Endothelial cell of umbilical vein (primary cell): ENCODE measurements around the gene ZDHHC7. TPM values are rescaled to one million over a fixed set of nuclear protein-coding genes. Genes with fewer than 3 reads are reported as not detected.

Experiments used
- BruUV-seq: library from RNA; stranded (reverse); fragments of 400-500 nt; replicated peaks from 2 replicates; lab custom pipeline; 2021; lab: Mats Ljungman, UMichigan
- CTCF ChIA-PET: fragments of 300-600, 350-600 bp; sonication (Branson Sonifier 250); formaldehyde crosslinking; loops from one replicate; lab custom pipeline; 2021; ENCODE audit warnings: antibody characterized with exemption, inconsistent platforms; lab: Charles Lee
- POLR2A ChIA-PET: fragments of 300-600, 350-600 bp; sonication (Branson Sonifier 250); formaldehyde crosslinking; loops from one replicate; lab custom pipeline; 2021; ENCODE audit warnings: antibody characterized with exemption, inconsistent platforms; lab: Charles Lee
- DNase-seq: peaks from one replicate; pipeline ENCODE4 v3.0.0-alpha.2; 2011; ENCODE audit warnings: low read depth, low spot score
- FAIRE-seq: peaks from 2 replicates; lab custom pipeline; 2011; peaks lifted over from hg19 to GRCh38; lab: Jason Lieb, UNC
- H2AFZ ChIP-seq: 2 replicates; pipeline ENCODE4 v1.6.0; 2012; ENCODE audit warnings: low read depth, low read length, control low read depth, inconsistent platforms
- H3K27ac ChIP-seq: 2 replicates; pipeline ENCODE4 v1.5.1; 2011; ENCODE audit warnings: low read depth, mild to moderate bottlenecking, control low read depth, low read length, moderate library complexity; ENCODE audit not compliant: insufficient read depth
- H3K27me3 ChIP-seq, 2 experiments: 2 replicates each; pipeline versions ENCODE4 v1.6.0 to v1.6.1; 2011; ENCODE audit warnings: low read length in 2 of 2, mixed read lengths in 1 of 2; ENCODE audit not compliant: control insufficient read depth in 2 of 2, insufficient read depth in 2 of 2
- H3K36me3 ChIP-seq, 2 experiments: 2 replicates in 1 of 2; 3 replicates in 1 of 2; pipeline ENCODE4 v1.5.1; 2011; ENCODE audit warnings: low read length in 2 of 2, mild to moderate bottlenecking in 1 of 2, moderate library complexity in 1 of 2; ENCODE audit not compliant: control insufficient read depth in 2 of 2, insufficient read depth in 2 of 2; ENCODE audit errors: extremely low read depth in 1 of 2
- H3K4me1 ChIP-seq: 3 replicates; pipeline ENCODE4 v1.5.1; 2011; ENCODE audit warnings: mild to moderate bottlenecking, low read length; ENCODE audit not compliant: control insufficient read depth, insufficient read depth; ENCODE audit errors: extremely low read depth
- H3K4me2 ChIP-seq: 2 replicates; pipeline ENCODE4 v1.6.1; 2011; ENCODE audit warnings: low read length, control low read depth, mixed read lengths; ENCODE audit not compliant: insufficient read depth
- H3K4me3 ChIP-seq, 3 experiments: fragments of 200-600 bp in 1 of 3; sonication (generic), shearing (Covaris generic) in 1 of 3; replicated peaks in 1 of 3; 2 replicates each; pipeline ENCODE4 v1.5.1; 2011 to 2016; ENCODE audit warnings: control low read depth in 3 of 3, low read length in 3 of 3, mild to moderate bottlenecking in 2 of 3, inconsistent platforms in 1 of 3, low read depth in 1 of 3, moderate library complexity in 1 of 3; ENCODE audit not compliant: insufficient read depth in 1 of 3
- H3K79me2 ChIP-seq: 2 replicates; pipeline ENCODE4 v1.6.0; 2012; ENCODE audit warnings: low read length, inconsistent platforms; ENCODE audit not compliant: control insufficient read depth, insufficient read depth
- H3K9ac ChIP-seq: replicated peaks from 2 replicates; pipeline ENCODE3; 2011; ENCODE audit warnings: low read length, control low read depth; ENCODE audit not compliant: insufficient read depth; ENCODE audit errors: extremely low read depth
- H3K9me1 ChIP-seq: replicated peaks from 3 replicates; pipeline ENCODE4 v1.6.0; 2011; ENCODE audit warnings: mild to moderate bottlenecking, low read length; ENCODE audit not compliant: control insufficient read depth, insufficient read depth; ENCODE audit errors: extremely low read depth
- H3K9me3 ChIP-seq: replicated peaks from 2 replicates; pipeline ENCODE4 v1.5.1; 2012; ENCODE audit warnings: low read length, inconsistent platforms; ENCODE audit not compliant: control insufficient read depth, insufficient read depth
- H4K20me1 ChIP-seq: replicated peaks from 2 replicates; pipeline ENCODE3; 2011; ENCODE audit warnings: mild to moderate bottlenecking, low read length; ENCODE audit not compliant: control insufficient read depth, insufficient read depth; ENCODE audit errors: extremely low read depth
- EZH2 ChIP-seq: IDR thresholded peaks from 2 replicates; pipeline ENCODE4 v1.6.1; 2012; ENCODE audit warnings: borderline replicate concordance, low read depth, mild to moderate bottlenecking, moderate library complexity, low read length, inconsistent platforms; ENCODE audit not compliant: severe bottlenecking
- FOS ChIP-seq: IDR thresholded peaks from 2 replicates; pipeline ENCODE4 v1.6.1; 2011; ENCODE audit warnings: mild to moderate bottlenecking, low read length, moderate library complexity, borderline replicate concordance; ENCODE audit not compliant: insufficient read depth
- GATA2 ChIP-seq: IDR thresholded peaks from 2 replicates; pipeline ENCODE4 v1.7.0; 2011; ENCODE audit warnings: low read depth, mild to moderate bottlenecking, moderate library complexity, mixed read lengths, low read length; ENCODE audit not compliant: insufficient read length, insufficient read depth
- JUN ChIP-seq: IDR thresholded peaks from 2 replicates; pipeline ENCODE4 v1.6.1; 2011; ENCODE audit warnings: borderline replicate concordance, low read depth; ENCODE audit not compliant: insufficient read length, insufficient read depth
- MYC ChIP-seq: IDR thresholded peaks from one replicate; pipeline ENCODE4 v1.6.1; 2011; ENCODE audit warnings: mild to moderate bottlenecking, low read depth, low read length
- POLR2A ChIP-seq: IDR thresholded peaks from 2 replicates; pipeline ENCODE4 v1.6.1; 2012; ENCODE audit warnings: low read depth, mild to moderate bottlenecking, control low read depth, low read length
- POLR2AphosphoS5 ChIP-seq: IDR thresholded peaks from 2 replicates; pipeline ENCODE4 v1.6.1; 2012; ENCODE audit warnings: low read depth, mild to moderate bottlenecking, control low read depth, low read length, moderate library complexity; ENCODE audit not compliant: insufficient read depth
- dilution Hi-C: fragments of 300-500 bp; cut with MboI; formaldehyde crosslinking; loops from one replicate; pipeline ENCODE4 v1.15.0; 2019; ENCODE audit warnings: low sequenced_read_pairs; ENCODE audit not compliant: extremely low pct_ligation_motif_present
- intact Hi-C: fragments of 100-400 bp; cut with micrococcal nuclease; formaldehyde crosslinking; loops from one replicate; pipeline ENCODE4 v1.10.0; 2022
- polyA plus RNA-seq, 4 experiments: library from polyadenylated mRNA; depleted of rRNA in 3 of 4; stranded (reverse) in 3 of 4; unstranded in 1 of 4; fragments of >200 nt; gene quantifications; 2 replicates each; pipeline versions ENCODE4 v1.2.1 to v1.2.3, GENCODE V29; 2011 to 2012; ENCODE audit warnings: missing spikeins in 1 of 4
- total RNA-seq: library from RNA; stranded (reverse); gene quantifications from 2 replicates; pipeline ENCODE4 v1.2.3, GENCODE V29; 2021
- TF ChIP-seq, protein P1 (sequence below): IDR thresholded peaks from 2 replicates; pipeline ENCODE4 v1.6.1; 2011; ENCODE audit not compliant: insufficient read depth, insufficient read length
- TF ChIP-seq, protein P2 (sequence below), 2 donors: IDR thresholded peaks; 1 replicate in 1 of 2; 2 replicates in 1 of 2; pipeline ENCODE4 v1.5.1; 2011; ENCODE audit warnings: low read length in 2 of 2, mild to moderate bottlenecking in 2 of 2, moderate library complexity in 2 of 2, control low read depth in 1 of 2, inconsistent platforms in 1 of 2, low read depth in 1 of 2; ENCODE audit not compliant: insufficient read depth in 1 of 2; ENCODE audit errors: extremely low read depth in 1 of 2

Gene ZDHHC7
- total and polyA plus RNA-seq, 2 donors (not counting 3 experiments of a cell fraction or from before 2014, with no cell fraction given) = 44.1 to 46.2 TPM

DNA sequence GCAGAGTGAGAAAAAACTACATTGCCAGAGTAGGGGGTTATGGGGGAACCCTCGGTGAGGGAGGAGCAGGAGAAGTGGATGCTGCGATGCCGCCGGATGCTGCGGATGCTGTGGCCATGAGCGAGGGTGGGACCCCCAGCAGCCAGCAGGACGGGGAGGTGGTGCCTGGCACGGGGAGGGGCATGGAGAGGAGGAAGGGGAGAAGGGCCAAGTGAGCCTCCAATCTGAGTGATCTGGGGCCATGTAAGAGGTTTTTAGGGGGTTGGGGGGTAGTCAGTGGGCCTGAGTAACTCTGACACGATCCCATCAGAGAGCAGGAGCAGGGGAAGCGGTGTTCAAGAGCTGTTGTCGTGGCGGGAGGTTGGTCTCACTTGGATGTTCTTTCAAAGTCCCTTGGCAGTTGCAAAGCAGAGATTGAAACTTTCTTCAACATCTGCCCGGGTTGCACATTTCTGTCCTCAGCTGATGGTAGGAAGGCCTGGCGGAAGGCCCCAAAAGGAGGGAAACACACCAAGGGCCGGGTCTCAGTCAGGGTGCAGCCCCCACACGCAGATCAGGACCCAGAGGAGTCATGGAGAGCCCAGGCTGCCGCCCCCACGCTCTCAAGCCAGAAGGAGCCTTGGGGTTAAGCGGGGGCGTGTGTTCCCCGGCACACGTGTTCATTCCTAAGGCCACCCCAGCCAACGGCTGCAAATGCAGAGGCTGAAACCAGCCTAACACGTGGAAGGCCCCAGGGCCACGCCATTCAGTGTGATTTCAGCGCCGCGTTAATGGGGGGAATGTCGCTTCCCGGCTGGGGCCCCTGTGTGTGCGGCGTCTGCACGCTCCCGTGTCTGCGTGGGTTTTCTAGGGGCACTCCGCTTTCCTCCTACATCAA, 81.7 kb downstream of the ZDHHC7 start:
- H3K9me3 ChIP-seq = no peaks in the 10 kb centered on the region
- no TSS peak for BruUV-seq
- dilution Hi-C loops = no loop called here
- no peak overlapping the region for H2AFZ ChIP-seq
- FAIRE-seq (no peak), DNase-seq (no peak)
- no peaks in the 10 kb centered on the region for H3K9me1 ChIP-seq
- no peaks in the 10 kb centered on the region for H3K27me3 ChIP-seq
- no peaks in the 10 kb centered on the region for H4K20me1 ChIP-seq
- ChIA-PET POLR2A (no interaction called here), CTCF (interaction anchor here (1.4 to 5.8 kb wide), 3 partner anchors 23 to 44 kb away, joined by 3 to 73 read pairs (median 57); no protein-coding TSS in a partner anchor)
- H3K4me3 ChIP-seq = no peak overlapping the region
- intact Hi-C loops = loop anchor here (5.0 kb wide), 1 partner anchor 772 kb away; no protein-coding TSS in a partner anchor
- no peak overlapping the region for H3K27ac ChIP-seq
- no peak overlapping the region for H3K9ac ChIP-seq
- H3K4me2 ChIP-seq = no peak overlapping the region
- no peaks in the 10 kb centered on the region for H3K36me3 ChIP-seq
- no peaks in the 10 kb centered on the region for H3K79me2 ChIP-seq
- no peaks in the 10 kb centered on the region for H3K4me1 ChIP-seq
- TF ChIP-seq FOS (no peak), JUN (no peak)

DNA sequence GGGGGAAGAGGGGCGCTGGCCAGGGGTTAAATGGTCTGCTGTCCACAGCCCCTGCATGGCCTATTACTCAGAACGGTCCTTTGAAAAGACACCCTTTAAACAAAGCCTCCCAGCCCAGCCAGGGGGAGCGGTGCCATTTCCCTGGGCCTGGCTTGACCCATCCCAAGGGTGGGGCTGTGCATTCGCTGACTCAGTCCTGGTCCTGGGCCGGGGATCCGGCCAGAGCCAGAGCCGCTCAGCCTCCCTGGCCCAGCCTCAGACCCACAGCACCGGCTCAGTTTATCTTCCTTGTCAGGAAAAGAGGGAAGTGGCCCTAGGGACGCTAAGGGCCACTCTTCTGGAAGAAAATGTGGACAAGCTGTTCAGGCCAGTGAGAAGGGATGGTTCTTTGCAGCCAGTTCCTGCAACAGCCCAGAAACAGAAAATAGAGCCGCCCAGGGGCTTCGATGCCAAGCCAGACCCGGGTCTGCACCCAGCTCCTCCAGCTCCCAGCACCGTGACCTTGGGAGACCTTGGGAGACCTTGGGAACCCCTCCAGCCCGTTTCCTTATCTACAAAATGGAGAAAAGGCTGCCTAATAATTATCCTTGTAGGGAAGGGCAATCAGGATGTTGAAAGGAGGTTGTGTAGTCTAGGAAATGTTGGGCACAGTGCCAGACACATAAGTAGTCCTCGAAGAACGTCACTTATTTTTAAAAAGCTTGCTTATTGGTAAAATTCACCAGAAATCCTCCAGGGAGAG, 82.5 kb downstream of the ZDHHC7 start:
- no peak overlapping the region for H3K4me3 ChIP-seq
- H3K36me3 ChIP-seq = no peaks in the 10 kb centered on the region
- no TSS peak for BruUV-seq
- TF ChIP-seq FOS (no peak), JUN (no peak), MYC (no peak), POLR2AphosphoS5 (no peak), GATA2 (no peak), EZH2 (no peak), POLR2A (no peak)
- TF ChIP-seq, protein P1, sequence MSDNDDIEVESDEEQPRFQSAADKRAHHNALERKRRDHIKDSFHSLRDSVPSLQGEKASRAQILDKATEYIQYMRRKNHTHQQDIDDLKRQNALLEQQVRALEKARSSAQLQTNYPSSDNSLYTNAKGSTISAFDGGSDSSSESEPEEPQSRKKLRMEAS = no peak
- TF ChIP-seq, protein P2, sequence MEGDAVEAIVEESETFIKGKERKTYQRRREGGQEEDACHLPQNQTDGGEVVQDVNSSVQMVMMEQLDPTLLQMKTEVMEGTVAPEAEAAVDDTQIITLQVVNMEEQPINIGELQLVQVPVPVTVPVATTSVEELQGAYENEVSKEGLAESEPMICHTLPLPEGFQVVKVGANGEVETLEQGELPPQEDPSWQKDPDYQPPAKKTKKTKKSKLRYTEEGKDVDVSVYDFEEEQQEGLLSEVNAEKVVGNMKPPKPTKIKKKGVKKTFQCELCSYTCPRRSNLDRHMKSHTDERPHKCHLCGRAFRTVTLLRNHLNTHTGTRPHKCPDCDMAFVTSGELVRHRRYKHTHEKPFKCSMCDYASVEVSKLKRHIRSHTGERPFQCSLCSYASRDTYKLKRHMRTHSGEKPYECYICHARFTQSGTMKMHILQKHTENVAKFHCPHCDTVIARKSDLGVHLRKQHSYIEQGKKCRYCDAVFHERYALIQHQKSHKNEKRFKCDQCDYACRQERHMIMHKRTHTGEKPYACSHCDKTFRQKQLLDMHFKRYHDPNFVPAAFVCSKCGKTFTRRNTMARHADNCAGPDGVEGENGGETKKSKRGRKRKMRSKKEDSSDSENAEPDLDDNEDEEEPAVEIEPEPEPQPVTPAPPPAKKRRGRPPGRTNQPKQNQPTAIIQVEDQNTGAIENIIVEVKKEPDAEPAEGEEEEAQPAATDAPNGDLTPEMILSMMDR (IDR thresholded peaks at IDR 0.05; ENCODE audit: extremely low read depth in 1 of 2, insufficient read depth in 1 of 2, low read depth in 1 of 2, low read length in 2 of 2) = no peak
- no peak overlapping the region for H3K4me2 ChIP-seq
- ChIA-PET CTCF (interaction anchor here (1.4 to 5.8 kb wide), 4 partner anchors 24 to 159 kb away, joined by 3 to 73 read pairs (median 40); no protein-coding TSS in a partner anchor), POLR2A (no interaction called here)
- H3K27ac ChIP-seq = no peak overlapping the region
- no peak for FAIRE-seq
- no peaks in the 10 kb centered on the region for H4K20me1 ChIP-seq
- intact Hi-C loops = loop anchor here (5.0 kb wide), 1 partner anchor 772 kb away; no protein-coding TSS in a partner anchor
- H3K9me3 ChIP-seq = no peaks in the 10 kb centered on the region
- H3K4me1 ChIP-seq = no peaks in the 10 kb centered on the region
- no peak overlapping the region for H3K9ac ChIP-seq
- DNase-seq = no peak
- no peaks in the 10 kb centered on the region for H3K27me3 ChIP-seq
- dilution Hi-C loops = no loop called here
- no peaks in the 10 kb centered on the region for H3K79me2 ChIP-seq
- no peak overlapping the region for H2AFZ ChIP-seq
- no peaks in the 10 kb centered on the region for H3K9me1 ChIP-seq
